HG03060 (cell line): ENCODE results near the gene CCDC178.

Experiments
- ATAC-seq: cut with Tn5 transposase; IDR thresholded peaks from one replicate; pipeline ENCODE4 v1.9.1; 2021; ENCODE audit warnings: low read depth, moderate number of reproducible peaks; ENCODE audit not compliant: unreplicated experiment

The CCDC178 gene

DNA sequence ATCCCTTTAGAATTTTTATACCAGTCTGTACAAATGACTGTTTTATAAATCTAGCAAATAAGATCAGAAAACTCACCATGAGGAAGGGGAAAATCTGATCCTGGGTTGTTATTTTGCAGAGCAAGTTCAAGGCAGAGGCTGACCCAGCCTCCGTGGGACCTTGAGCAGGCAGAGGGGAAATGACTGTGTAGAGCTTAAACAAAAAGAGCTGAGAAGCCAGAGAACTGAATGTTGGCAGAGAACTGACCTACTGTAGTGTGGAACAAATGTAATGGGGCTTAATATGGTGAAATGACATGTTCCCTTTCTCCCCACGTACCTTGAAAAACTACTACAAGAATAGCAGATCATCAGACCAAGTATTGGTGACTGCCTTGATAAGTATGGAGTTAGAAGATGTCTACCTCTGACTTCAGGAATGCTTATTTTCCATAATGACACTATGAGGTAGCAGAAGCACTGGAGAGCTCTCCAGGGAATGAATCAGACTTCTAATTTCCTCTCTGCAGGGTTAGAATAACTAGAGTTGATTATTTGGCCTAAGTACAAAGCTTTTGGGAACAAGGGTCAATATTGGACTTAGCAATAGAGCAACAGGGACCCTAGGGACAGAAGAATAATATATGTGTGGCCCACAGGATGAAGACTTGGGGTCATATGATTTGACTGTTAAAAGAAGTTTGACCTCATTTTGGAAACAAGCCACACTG is 304.4 kb downstream of the CCDC178 start:
- ATAC-seq: no peak

DNA sequence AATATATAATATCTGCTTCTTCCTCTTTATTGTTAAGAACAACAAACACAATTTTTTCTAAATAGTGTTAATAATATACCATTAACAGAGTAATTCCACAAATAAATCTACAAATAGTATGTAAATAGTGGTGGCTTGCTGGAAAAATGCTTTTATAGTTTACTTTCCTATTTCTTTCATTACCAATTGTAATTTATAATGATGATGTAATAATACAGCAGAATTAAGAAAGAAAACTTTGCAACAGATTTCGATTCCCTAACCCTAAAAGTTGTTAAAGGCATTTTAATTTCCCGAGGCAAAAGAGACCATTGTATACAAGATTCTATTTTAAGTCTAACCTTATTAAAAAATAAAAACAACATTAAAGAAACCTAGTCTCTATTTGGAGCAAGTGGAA is 307.9 kb downstream of the CCDC178 start:
- ATAC-seq: no peak

DNA sequence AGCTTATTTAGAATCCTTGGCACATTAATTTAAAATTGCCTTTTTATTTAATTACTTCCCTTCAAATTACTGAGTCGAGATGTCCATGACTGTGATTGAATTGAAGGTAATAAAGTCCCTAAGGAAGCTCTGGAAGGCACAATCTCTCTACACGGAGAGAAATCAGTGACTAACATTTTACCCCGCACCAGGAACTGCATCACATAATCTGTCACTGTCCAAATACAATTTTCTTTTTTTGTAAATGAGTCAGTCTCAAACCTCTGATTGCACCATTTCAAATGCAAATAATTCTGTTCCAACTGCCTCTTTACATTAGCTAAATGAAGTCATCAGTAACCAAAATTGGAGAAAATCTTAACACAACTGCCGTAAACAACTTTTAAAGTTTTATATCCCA is 311.9 kb downstream of the CCDC178 start:
- no peak for ATAC-seq

DNA sequence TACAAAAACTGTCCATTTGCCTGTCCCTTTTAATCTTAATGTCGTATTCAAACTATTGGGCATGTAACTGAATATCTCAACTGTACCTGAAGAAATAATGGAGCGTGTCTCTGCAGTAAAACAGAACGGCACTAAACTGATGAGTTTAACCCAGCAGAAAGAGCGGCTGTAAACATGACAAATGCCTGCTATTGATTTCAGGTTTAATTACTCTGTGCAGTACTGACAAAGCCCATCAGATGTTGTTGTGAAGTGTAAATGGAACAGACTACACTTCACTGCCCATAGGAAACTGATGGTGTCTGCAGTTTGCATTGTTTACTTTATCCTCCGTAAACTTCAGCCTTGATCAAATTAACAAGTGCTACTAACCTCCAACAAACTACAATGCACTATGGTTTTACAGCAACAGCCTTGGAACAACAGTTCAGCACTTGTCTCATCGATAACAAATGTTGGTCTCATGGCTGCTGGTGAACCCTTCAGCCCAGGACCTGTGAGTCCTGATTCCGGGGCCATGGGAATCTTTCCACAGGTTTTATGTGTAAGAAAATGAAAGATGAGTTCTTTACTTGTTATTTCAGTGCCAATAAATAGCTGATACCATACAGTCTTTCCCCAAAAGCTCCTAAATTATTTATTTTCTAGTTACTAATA is 316.5 kb downstream of the CCDC178 start:
- ATAC-seq: no peak

DNA sequence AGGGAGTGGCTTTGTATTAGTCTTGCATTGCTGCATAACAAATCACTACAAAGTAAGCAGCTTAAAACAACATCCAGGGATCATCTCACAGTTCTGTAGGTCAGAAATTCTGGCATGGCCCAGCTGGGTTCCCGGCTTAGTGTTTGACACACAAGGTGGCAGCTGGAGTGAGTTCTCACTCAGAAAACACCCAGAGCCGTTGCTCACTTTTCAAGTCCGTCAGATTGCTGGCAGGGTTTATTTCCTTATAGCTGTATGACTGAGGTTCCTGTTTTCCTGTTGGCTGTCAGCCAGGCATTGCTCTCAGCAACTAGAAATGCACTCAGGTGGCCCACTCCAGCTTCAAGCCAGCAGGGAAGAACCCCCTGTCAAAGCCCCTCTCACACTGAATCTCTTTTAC is 324.1 kb downstream of the CCDC178 start:
- ATAC-seq: no peak

DNA sequence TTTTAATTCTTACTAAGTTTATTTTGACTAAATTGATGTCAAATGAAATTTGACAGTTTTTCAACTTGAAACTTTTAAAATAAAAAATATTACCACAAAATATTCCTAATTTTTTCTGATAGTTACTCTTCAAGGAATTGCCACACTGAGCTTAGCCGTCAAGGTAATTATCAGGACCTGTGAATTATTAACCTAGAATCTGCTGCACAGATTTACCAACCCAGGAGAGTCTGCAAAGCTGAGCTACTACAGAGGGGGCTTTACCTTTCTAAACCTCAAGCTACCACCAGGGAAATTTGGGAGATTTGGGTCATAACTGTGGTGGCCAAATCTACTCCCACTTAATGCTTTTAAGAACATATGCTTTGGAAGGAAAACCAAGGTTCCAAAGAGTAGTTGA is 324.6 kb downstream of the CCDC178 start:
- ATAC-seq: no peak

DNA sequence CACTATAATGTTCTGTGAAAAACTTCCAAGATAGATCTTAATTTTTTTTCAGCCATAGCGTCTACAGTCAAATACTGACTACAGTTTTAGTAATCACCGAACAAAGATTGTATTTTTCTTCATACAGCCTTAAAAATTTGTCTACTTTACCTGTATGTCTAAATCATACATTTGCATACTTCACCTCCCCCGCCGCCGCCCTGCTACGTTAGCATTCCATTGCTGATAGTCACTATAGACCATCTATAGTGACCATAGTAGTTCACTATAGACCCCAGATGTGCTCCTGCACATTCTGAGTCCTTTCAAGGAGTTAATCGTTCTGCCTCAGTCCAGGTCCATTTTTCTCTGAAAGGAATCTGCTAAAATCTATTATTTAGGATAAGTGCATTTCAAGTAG is 325.0 kb downstream of the CCDC178 start:
- no peak for ATAC-seq

DNA sequence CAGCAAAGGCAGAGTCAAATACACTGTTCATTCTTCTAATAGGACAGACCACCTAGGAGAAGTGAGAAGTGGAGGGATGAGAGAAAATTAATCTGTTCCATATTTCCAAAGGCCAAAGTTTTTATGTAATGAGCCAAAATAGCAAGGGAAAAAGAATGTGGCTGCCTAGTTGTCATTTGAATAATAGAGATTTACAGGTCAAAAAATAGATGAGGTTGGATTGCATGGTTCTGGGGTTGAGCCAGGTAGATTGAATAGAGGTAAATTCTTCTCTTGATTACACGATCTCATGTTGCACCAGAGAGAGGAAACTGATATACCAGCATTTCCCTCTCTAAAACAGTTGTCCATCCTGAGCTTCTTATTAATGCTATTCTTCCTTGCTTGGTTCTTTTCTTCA is 325.8 kb downstream of the CCDC178 start:
- no peak for ATAC-seq

DNA sequence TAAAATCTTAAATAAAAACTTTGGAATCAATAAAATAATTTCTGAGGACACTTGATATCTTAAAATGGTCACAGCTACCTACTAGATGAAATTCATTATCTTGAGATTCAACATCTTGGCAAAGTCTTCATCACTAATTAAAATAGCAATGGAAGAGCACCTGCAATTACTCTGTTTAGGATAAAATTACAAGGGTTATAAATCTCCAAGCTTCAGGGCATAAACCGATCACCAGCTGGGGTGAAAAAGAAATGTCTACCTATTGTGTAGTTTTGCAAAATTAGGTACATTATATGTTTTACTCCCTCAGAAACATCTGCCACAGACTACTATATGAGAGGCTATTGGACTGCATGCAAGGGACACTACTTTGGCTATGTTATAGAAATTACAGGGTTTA is 327.1 kb downstream of the CCDC178 start:
- no peak for ATAC-seq

DNA sequence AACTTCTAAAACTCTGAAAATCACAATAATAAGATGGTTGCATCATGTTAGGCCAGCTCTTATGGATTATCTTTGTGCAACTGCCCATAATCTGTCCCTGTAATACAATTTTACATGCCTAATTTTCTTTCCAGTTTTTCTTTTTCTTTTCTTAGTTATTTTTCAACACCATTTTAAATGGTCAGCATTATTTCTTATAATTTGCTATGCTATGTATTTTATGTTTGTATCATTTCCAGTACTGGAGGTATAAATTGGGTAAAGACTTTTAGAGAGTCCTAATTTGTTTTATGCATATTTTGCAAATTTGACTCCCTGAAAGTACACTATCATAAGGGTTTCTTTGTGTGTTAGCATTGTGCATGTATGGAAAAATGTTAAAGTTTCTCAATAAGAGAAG is 333.0 kb downstream of the CCDC178 start:
- no peak for ATAC-seq

DNA sequence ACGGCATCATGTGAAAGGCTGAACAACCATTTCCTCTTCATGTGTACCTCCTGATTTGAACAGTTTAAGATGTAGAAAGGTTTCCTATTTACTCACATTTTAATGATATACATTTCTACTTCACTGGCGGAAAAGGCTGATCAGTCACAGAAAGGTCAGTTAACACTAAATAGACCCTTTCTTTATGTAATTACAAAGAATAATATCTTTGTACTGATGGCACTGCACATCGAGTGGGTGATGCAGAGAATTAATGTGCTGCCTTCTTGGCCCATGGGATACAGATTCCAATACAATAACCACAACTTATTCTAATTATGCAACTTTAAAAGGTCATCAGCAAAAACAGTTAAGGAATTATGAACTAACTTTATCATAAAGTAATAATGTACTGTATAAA is 339.2 kb downstream of the CCDC178 start:
- ATAC-seq: no peak

DNA sequence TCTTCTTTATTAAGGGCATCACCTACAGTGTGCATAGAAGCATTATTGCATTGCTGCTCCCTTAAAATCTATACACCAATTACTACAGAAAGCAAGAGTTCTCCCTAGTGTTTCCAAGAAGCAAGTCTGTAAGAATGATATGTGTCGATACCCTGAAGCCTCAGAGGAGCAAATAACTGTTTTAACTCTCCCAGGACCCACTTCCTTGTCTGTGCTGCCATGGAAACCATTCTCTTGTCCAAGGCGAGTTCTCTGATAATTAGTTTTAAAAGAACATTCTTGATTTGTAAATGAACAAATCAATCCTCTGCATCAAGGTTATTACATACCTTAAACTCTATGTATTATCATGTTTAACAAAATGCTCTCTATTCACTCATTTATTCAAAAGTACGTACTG is 340.9 kb downstream of the CCDC178 start:
- ATAC-seq: no peak

DNA sequence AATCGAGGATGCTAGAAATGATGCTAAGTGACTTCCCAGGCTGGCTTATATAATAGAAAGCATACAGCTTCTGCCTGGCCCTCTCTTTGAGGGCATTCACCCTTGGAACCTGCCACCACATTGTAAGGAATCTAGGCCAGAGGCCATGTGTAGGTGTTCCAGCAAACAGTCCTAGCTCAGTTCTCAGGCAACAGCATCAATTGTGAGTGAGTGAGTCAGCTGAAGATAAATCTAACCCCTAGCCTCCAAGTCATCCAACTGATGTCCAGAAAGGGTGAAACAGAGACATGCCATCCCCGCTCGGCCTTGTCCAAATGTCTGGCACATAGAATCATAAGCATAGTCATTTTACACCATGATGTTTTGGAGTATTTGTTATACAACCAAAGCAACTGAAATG is 343.4 kb downstream of the CCDC178 start:
- no peak for ATAC-seq

DNA sequence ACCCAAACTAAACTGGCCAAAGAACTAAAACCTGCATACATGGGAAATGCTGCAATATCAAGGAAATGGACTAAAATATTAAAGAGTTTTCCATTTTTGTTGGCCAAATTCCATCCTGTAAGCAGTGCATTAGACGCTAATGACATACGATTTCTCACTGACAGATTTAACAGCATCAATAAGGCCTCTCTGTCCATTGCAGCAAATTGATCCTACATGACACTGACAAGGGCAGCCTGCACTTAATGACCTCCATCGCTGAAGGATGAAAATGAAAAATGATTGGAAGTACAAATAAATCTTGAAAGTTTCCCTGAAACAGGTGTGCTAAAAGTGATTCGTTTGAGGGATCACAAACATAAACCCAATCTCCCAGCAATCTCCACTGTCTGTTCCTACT is 350.1 kb downstream of the CCDC178 start:
- no peak for ATAC-seq

DNA sequence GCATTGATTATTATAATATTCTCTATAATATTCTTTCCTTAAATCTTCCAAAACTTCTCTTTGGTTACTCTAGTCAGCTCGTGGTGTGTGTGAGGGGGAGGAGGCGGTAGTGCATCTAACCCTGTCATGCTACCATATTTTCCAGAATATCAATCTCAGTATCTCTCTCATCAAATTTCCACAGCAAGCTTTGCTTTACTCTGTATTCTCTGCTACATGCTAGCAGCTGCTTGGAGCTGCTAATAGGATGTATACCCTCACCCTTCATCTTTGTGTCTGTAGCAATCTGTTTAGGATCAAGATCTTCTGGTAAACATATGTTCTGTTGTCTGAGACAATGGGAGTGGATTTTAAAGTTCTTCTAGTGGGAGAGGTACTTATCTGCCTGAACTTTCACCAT is 363.9 kb downstream of the CCDC178 start:
- ATAC-seq: no peak

DNA sequence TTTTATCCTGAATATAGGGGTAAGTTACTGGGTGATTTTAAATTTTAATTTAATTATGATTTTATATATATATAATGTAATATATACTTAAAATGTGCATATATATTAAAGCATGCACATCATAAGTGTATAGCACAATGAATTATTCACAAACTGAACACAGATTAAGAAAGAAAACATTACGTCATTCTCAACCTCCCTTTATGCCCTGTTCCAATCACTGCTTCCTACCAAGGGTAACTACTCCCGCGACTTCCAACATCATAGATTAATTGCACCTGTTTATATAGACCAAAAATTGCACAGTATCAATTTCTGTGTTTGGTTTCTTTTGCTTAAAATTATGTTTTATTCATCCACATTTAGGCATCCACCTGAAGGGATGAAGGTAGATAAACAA is 366.4 kb downstream of the CCDC178 start:
- ATAC-seq: no peak

DNA sequence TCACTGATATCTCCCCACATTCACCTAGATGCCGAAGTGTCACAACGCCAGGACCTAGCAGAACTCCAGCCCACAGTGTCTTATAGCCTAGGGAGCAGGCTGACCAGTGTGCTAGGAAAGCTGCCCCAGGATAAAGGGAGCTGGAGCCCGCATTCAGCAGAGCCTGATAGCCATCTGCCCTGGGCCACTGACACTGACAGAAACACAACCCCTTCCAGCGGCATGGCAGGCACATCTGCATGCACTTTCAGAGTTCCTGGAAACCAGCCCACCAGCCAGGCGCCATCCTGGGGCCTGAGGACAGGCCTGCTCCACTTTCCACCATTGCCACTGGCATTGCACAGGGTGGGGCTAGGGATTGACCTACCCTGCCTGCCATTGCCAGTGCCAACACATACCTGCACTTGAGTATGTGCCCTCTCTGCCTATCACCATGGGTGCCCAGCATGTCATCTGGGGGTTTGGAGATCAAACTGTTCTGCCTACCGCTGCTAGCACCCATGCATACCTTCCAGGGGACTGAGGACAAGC is 377.6 kb downstream of the CCDC178 start:
- ATAC-seq: no peak

DNA sequence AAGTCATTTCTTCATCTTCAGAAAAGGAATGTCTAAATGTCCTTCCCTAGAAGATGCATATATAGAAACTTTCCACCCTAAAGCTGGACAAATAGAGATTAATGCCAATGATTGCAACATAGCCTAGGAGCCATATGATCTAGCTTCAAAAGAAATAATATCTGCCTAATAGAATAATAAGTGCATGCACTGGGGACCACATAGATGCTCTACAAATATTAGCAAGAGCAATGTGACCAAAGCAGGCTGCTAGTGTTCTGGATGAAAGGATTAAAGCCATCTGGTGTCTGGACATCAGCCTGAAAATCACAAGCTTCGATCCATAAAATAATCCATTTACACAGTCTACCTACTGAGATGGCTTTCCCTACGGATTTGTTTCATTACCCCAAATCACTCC is 387.6 kb downstream of the CCDC178 start:
- no peak for ATAC-seq

DNA sequence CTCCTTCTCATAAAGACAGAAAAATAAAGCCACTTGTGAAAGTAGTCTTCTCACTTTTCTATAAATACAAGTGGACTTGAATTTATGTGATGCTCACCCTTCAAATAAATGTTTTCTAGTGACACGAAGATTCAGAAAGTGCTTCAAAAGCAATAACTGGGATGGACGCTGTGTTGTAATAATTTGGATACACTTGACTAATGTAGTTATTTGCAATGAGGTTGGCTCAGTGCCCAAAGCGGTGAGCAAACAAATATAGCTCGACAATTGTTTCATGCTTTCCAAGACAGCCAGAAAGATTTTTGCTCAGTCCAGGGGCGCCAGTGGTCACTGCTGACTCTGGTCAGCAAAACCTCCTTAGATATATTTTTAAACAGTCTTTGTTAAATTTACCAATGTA is 389.1 kb downstream of the CCDC178 start:
- ATAC-seq: no peak

DNA sequence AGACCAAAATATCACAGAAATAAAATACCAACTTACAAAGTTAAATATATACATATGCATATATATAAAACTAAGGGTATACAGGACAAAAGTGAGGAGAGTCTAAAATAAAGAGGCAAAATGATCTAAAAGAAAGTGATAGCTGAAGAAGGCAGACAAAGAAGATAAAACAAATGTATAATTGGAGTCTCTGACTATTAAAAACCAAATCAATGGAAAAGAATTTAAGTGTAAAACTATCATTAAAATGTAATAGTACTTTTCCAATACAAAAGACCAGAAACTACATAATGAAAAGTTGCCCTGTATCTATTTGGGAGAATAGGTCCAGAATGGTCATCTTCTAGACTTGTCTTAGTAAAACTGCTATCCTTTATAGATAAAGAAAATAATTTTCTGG is 400.3 kb downstream of the CCDC178 start:
- ATAC-seq: no peak

DNA sequence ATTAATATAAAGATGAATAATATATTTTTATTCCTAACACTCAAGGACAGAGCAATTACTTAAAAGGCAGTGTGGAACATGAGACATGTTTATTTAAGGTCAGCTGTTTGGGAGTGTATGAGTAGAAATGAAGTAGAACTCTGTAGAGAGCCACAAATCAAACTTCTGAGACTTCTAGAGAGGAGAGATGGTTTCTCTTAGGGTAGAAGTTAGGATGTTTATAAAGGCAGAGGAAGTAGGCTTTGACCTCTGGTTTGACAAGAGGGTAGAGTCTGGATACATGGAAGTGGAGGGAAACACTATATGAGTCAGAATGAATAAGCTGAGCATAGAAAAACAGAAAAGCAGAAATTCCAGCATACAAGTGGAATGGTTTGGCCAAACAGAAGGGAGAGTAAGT is 405.6 kb downstream of the CCDC178 start:
- ATAC-seq: no peak

DNA sequence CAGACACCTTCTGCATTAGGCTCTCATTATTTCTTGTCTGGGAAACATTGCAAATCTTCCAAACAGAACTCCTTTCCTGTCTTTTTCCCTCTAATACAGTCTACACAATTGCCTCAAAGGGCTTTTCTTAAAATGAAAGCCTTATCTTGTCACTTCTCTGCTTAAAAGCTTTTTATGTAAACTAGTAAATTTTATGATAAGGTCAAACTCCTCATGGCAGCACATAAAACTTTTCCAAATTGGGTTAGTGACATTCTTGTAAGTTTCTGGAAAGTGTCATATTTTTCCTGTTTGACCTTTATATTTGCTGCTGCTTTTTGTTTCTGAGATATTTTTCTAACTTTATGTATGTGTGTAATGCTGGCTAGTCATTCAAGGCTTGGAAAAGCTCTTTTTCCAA is 406.3 kb downstream of the CCDC178 start:
- ATAC-seq: no peak
